HG02973 (cell line): ENCODE results near the gene MAML3.

Experiments used
- ATAC-seq: cut with Tn5 transposase; IDR thresholded peaks from one replicate; pipeline ENCODE4 v1.9.1; 2021; ENCODE audit warnings: moderate library complexity; ENCODE audit not compliant: unreplicated experiment

MAML3 gene

DNA sequence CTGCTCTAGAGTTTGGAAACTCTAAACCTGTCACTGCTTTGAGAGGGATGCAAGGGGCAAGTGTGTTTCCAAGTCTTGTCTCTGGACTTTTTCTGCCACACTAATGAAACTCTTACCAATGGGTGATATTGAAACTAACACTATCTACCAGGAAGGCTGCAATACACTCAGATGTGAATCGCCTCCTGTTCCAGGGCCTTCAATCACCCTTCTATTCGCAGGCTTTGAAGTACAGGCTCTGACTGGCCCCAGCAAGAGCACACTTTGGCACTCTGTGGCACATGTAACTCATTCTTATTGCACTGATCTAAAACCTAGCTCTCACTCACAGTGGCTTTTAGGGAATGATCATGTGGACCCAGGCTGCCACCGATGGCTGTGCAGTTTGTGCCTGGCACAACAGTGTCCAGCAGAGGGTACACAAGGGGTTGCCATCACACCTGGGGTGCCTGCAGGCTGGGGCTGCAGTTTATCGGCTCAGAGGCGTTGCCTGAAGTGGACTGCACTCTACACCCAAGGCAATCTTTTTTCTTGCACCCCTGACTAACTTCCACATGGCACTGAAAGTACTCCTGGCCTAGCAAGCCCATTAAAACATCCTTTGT lies 277.5 kb downstream of the MAML3 start:
- no peak for ATAC-seq

- no peak for ATAC-seq
Measured at GRCh38 chr4:139875411-139875825, 278.6 kb downstream of the MAML3 start.

- ATAC-seq, result no peak
Measured at GRCh38 chr4:139873111-139873860, 280.7 kb downstream of the MAML3 start.

- ATAC-seq, result no peak
Measured at GRCh38 chr4:139872274-139872673, 281.7 kb downstream of the MAML3 start.

GRCh38 chr4:139869810-139870209 lies 284.2 kb downstream of the MAML3 start:
- ATAC-seq, result no peak

DNA sequence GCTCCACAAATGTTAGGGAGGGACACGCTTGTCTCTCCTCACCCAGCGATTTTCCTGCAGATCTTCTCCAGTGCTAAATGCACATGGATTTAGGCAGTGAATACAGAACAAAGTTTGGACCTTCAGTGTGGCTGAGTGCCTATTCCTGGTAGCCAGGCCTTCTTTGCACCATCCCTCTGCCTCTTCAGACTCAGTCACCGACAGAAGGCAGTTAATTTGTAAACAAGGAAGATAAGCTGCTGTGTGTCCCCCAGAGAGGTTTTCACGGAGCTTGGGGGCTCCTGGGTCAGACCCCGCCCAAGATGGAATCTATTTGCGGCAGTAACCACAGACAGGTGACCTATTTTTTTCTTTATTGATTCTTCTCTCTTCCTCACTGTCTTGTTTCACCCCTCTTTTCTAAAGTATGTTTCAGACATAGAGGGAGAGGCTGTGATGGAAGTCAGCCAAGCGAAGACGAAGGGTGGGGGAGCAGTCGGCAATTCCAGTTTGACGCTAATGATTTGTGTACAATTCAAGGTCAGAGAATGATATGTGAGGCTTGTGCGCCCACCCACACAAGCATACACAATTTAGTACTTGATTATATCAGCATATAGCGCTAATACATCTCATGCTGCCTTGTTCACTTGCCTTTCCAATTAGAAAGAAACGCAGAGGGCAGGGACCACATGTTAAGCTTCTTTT lies 287.6 kb downstream of the MAML3 start:
- no peak for ATAC-seq

DNA sequence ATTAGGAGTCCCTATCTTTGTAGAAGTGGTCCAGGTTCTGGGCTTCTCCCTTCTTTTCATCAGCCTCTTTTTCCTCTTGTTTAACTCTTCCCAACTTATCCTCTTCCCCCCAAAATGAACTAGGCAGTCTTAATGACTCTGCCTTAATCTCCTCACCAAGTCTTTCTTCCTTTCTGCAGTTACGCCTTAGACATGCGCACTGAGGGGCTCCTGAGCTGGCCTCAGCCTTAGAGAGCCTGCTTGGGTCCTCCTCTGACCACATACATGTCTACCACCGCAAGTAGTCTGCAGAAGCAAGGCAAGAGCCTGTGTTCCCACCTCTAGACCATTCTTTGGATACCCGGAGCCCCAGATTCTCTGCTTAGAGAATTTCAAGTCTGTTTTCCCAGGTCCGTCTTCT lies 288.4 kb downstream of the MAML3 start:
- ATAC-seq, result no peak

DNA sequence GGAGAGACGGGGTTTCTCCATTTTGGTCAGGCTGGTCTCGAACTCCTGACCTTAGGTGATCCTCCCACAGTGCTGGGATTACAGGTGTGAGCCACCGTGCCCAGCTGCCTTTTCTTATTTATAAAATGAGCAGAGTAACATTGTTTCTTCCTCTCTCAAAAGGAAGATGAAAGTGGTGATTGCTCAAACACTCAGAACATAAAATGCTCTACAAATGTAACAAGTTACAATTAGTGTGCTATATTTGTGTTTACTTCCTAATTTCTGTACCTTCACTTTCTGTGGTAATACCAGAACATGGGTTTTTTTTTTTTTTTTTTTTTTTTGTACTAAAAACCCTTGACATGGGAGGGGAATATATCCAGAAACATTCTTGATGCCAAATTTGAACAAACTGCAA lies 290.5 kb downstream of the MAML3 start:
- no peak for ATAC-seq

- no peak for ATAC-seq
Measured at GRCh38 chr4:139861471-139861870, 292.5 kb downstream of the MAML3 start.

DNA sequence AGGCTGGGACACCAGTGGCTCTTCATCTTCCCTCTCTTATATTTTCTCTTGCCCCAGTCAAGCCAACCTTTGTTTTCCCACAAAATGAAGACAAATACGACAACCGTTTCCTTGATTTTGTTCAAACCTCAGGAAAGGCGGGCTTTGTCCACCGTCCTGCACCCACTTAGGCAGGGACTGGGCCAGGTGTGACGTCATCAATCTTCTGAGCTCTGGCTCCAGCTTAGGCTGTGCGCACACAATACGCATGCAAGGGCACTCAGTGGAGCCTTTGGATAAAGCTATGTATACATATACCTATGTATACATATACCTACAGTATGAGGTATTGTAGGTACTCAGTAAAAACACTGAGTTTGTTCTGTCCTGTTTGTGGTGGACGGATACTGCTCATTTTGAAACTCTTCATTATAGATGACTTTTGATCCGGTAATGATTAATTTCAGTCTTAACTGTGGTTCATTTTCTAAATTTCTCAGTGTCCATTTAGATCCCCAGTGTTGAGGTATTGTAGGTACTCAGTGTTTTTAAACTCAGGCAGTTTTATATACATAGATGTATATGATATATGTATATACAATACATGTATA lies 293.5 kb downstream of the MAML3 start:
- no peak for ATAC-seq

DNA sequence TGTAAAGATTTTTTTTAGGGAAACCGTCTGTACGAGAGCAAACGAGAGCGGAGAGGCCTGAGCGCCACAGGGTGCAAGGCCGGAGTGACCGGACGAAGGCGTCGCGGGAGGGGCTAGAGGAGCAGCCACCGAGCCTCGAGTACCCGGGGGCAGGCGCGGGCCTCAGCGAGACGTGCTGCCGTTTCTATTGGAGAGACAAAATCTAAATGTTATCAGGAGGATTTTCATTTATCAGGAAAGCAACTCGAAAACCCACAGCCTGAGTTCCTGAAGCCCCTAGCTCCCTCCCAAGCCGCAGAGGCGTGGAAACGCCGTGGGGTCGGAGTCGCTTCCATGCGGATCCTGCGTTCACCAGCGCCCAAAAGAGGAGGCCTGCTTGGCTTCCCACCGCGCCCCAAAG lies 294.1 kb downstream of the MAML3 start:
- ATAC-seq, result no peak

DNA sequence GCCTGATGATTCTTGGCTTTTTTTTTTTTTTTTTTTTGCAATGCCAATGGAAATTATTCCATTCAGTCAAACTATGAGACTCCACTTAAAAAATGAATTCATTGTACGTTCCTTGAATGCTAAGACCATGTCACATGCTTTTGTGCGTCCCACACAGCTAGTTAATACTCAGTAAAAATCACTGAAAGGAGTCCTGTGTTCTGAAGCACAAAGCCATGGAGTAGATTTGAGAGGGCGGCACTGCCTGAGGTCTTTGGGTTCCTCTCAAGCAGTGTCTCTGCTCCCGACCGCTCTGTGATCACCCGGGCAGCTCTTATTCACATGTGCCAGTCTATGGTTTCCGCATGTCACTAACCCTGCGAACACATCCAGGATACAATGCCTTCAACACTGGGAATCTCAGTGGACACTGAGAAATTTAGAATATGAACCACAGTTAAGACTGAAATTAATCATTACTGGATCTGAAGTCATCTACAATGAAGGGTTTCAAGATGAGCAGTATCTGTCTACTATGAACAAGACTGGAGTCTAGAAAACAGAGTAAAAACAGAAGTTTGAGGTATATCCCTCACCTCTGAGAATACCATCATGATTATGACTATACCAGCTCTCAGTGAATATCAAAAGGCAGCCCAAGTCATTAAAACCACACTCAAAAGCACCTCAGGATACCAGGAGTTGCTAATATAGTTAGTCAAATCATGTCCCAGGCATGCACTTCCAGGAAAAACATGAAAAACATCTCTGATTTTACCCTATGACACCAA lies 295.4 kb downstream of the MAML3 start:
- ATAC-seq, result peak; percentile 98

DNA sequence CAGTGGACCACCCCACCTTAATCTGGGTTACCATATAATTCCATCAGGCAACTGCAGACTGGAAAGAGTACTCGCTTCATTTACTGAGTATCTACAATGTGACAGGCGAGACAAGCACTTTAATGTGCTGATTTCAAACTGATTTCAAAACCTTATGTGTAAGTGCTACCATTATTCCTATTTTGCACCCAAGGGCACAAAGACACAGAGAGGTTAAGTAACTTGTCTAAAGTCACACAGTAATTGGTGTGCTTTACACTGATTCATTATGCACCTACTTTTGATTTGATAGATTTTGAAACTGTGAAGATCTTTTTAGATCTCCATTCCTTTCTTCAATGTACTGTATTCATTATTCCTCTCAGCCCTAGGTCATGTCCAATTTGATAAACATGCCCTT lies 296.0 kb downstream of the MAML3 start:
- no peak for ATAC-seq

GRCh38 chr4:139857021-139857420 lies 297.0 kb downstream of the MAML3 start:
- ATAC-seq, result no peak

DNA sequence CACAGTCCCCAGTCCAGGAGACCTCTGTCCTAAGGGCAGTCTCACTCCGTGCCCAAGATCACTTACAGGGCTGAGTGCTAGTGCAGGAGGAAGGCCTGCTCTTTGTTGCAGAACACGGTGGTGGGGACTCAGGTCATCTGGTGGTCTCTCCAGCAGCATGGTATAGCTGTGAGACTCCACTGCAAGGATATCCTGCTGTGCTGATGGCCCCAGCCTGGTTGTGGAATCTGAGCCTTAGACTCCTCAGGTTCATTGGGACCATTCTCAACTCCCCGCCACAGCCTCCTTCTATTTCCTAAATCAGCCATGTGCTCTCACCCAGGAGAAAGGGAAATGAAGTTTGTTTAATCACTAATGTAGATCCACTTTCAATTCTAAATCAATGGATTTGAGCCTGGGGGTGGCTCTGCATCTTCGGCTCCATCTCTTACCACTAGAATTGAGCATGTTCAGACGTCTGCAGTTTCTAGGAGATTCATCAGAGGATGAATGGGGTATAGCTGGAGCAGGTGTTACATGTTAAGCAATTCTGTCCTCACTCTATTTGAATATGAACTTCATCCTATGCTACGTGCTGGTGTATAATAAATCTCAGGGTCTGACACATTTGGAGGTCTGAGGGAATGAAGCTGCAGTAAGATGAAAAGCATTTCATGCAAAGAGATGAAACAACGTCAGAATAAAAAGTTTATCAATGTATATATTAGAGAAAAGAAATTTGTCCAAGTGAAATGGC lies 299.1 kb downstream of the MAML3 start:
- ATAC-seq, result no peak

GRCh38 chr4:139853309-139853708 lies 300.7 kb downstream of the MAML3 start:
- no peak for ATAC-seq

- no peak for ATAC-seq
Measured at GRCh38 chr4:139852612-139853269, 301.2 kb downstream of the MAML3 start.

- ATAC-seq, result no peak
Measured at GRCh38 chr4:139851639-139852038, 302.3 kb downstream of the MAML3 start.

DNA sequence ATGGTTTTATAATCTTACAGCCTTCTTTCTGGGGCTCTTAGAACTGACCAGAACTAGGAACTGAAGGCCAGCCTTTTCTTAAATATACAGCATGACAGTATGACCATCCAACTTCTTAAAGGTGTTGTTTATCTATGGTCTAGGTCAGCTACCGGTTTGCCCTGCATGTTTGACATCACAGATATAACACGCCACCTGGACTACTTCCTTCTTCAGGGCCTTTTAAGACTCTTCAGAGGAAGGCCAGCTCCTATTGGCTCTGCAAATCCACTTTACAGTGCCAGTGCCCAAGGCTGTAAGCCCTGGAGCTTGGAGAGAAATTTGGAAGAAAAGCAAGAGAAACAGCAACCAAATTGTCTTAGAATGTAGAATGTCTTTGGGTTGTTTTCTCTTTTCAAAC lies 302.9 kb downstream of the MAML3 start:
- no peak for ATAC-seq

- no peak for ATAC-seq
Measured at GRCh38 chr4:139849219-139849618, 304.8 kb downstream of the MAML3 start.
